GM18519 (cell line): ENCODE results near the gene SPART.

Experiments used
- ATAC-seq: cut with Tn5 transposase; IDR thresholded peaks from one replicate; pipeline ENCODE4 v1.9.1; 2021; ENCODE audit warnings: mild to moderate bottlenecking, moderate library complexity; ENCODE audit not compliant: unreplicated experiment, low FRiP score

Gene SPART

GRCh38 chr13:36258831-36259230 is 87.4 kb downstream of the SPART start:
- ATAC-seq: no peak
